Subcutaneous abdominal adipose tissue (tissue), 5 donors: Measurements from ENCODE around the gene ZFP64.

Experiments
- H3K27ac ChIP-seq: one replicate; pipeline ENCODE4 v1.7.0; 2013; ENCODE audit warnings: low read depth, mild to moderate bottlenecking, inconsistent platforms, low read length, moderate library complexity
- H3K27me3 ChIP-seq, 5 donors: one replicate each; pipeline ENCODE4 v1.7.0; 2013; ENCODE audit warnings: low read length in 5 of 5, inconsistent platforms in 1 of 5; ENCODE audit not compliant: control insufficient read depth in 5 of 5, insufficient read depth in 4 of 5
- H3K36me3 ChIP-seq, 5 donors: one replicate each; pipeline ENCODE4 v1.7.0; 2013; ENCODE audit warnings: low read length in 5 of 5; ENCODE audit not compliant: control insufficient read depth in 5 of 5, insufficient read depth in 5 of 5
- H3K4me1 ChIP-seq, 5 donors: one replicate each; pipeline ENCODE4 v1.7.0; 2013; ENCODE audit warnings: low read length in 5 of 5, mild to moderate bottlenecking in 3 of 5, moderate library complexity in 1 of 5; ENCODE audit not compliant: control insufficient read depth in 5 of 5, insufficient read depth in 5 of 5
- H3K4me3 ChIP-seq, 5 donors: one replicate each; pipeline ENCODE4 v1.7.0; 2013; ENCODE audit warnings: low read length in 5 of 5, low read depth in 1 of 5
- H3K9ac ChIP-seq, 5 donors: one replicate each; pipeline ENCODE4 v1.7.0; 2013; ENCODE audit warnings: low read length in 5 of 5, mild to moderate bottlenecking in 4 of 5, moderate library complexity in 3 of 5
- H3K9me3 ChIP-seq, 5 donors: one replicate each; pipeline ENCODE4 v1.7.0; 2013; ENCODE audit warnings: low read length in 5 of 5; ENCODE audit not compliant: control insufficient read depth in 5 of 5
- donor health status: healthy.
- donor health status: healthy.
- donor health status: healthy.
- donor health status: healthy.
- donor health status: healthy.

Gene ZFP64

GRCh38 chr20:52167232-52167840, 24.2 kb downstream of the ZFP64 start:
- no peaks in the 10 kb centered on the region for H3K27me3 ChIP-seq
- peaks cover 0 to 12% (median 6%) of the 10 kb centered on the region in 5 donors for H3K9me3 ChIP-seq
- H3K36me3 ChIP-seq, result peaks cover 28 to 51% (median 41%) of the 10 kb centered on the region in 5 donors
- no peak overlapping the region for H3K9ac ChIP-seq
- H3K4me3 ChIP-seq, result no peak overlapping the region
- no peak overlapping the region for H3K27ac ChIP-seq
- H3K4me1 ChIP-seq, result no peaks in the 10 kb centered on the region

GRCh38 chr20:52166150-52166549, 25.4 kb downstream of the ZFP64 start:
- Histone ChIP-seq H3K4me3 (no peak overlapping the region), H3K27ac (no peak overlapping the region), H3K9me3 (peaks cover 0 to 12% (median 6%) of the 10 kb centered on the region in 5 donors), H3K9ac (no peak overlapping the region), H3K36me3 (peaks cover 33 to 49% (median 38%) of the 10 kb centered on the region in 5 donors), H3K27me3 (no peaks in the 10 kb centered on the region), H3K4me1 (no peaks in the 10 kb centered on the region)

GRCh38 chr20:52160621-52161204, 30.9 kb downstream of the ZFP64 start:
- Histone ChIP-seq H3K27ac (no peak overlapping the region), H3K36me3 (peaks cover 43 to 78% (median 73%) of the 10 kb centered on the region in 5 donors), H3K27me3 (no peaks in the 10 kb centered on the region), H3K4me1 (no peaks in the 10 kb centered on the region), H3K4me3 (no peak overlapping the region), H3K9me3 (peaks cover 0 to 8% (median 3%) of the 10 kb centered on the region in 5 donors), H3K9ac (no peak overlapping the region)

- Histone ChIP-seq H3K27me3 (no peaks in the 10 kb centered on the region), H3K9me3 (peaks cover 0 to 4% (median 0%) of the 10 kb centered on the region in 5 donors), H3K4me1 (no peaks in the 10 kb centered on the region), H3K27ac (no peak overlapping the region), H3K9ac (no peak overlapping the region), H3K4me3 (no peak overlapping the region), H3K36me3 (peaks cover 39 to 72% (median 67%) of the 10 kb centered on the region in 5 donors)
These were observed 31.5 kb downstream of the ZFP64 start for GRCh38 chr20:52160049-52160570.

- H3K27me3 ChIP-seq, result no peaks in the 10 kb centered on the region
- no peak overlapping the region for H3K4me3 ChIP-seq
- no peak overlapping the region for H3K9ac ChIP-seq
- no peak overlapping the region for H3K27ac ChIP-seq
- H3K4me1 ChIP-seq, result no peaks in the 10 kb centered on the region
- H3K36me3 ChIP-seq, result peaks cover 17 to 60% (median 44%) of the 10 kb centered on the region in 5 donors
- H3K9me3 ChIP-seq, result peaks cover 0 to 4% (median 0%) of the 10 kb centered on the region in 5 donors
These were observed 37.0 kb downstream of the ZFP64 start for GRCh38 chr20:52154575-52154974.

- H3K36me3 ChIP-seq, result peaks cover 14 to 53% (median 37%) of the 10 kb centered on the region in 5 donors
- peaks cover 0 to 2% (median 0%) of the 10 kb centered on the region in 5 donors for H3K9me3 ChIP-seq
These were observed 37.7 kb downstream of the ZFP64 start for GRCh38 chr20:52153896-52154295.

GRCh38 chr20:52152921-52153320, 38.7 kb downstream of the ZFP64 start:
- H3K36me3 ChIP-seq, result peaks cover 12 to 44% (median 30%) of the 10 kb centered on the region in 5 donors
- H3K9ac ChIP-seq, result no peak overlapping the region
- no peak overlapping the region for H3K4me3 ChIP-seq
- no peaks in the 10 kb centered on the region for H3K27me3 ChIP-seq
- H3K9me3 ChIP-seq, result peaks cover 0 to 2% (median 0%) of the 10 kb centered on the region in 5 donors
- H3K4me1 ChIP-seq, result no peaks in the 10 kb centered on the region
- no peak overlapping the region for H3K27ac ChIP-seq

More at GRCh38 chr20:52153896-52154295, 37.7 kb downstream of the ZFP64 start:
- no peak overlapping the region for H3K4me3 ChIP-seq
- no peaks in the 10 kb centered on the region for H3K4me1 ChIP-seq
- no peaks in the 10 kb centered on the region for H3K27me3 ChIP-seq
- no peak overlapping the region for H3K27ac ChIP-seq
- no peak overlapping the region for H3K9ac ChIP-seq

- Histone ChIP-seq H3K27me3 (no peaks in the 10 kb centered on the region), H3K4me1 (no peaks in the 10 kb centered on the region), H3K27ac (no peak overlapping the region), H3K9me3 (peaks cover 0 to 2% (median 0%) of the 10 kb centered on the region in 5 donors), H3K9ac (no peak overlapping the region), H3K4me3 (no peak overlapping the region), H3K36me3 (peaks cover 10 to 43% (median 29%) of the 10 kb centered on the region in 5 donors)
These were observed 39.2 kb downstream of the ZFP64 start for GRCh38 chr20:52152416-52152815.

- Histone ChIP-seq H3K27ac (no peak overlapping the region), H3K9ac (no peak overlapping the region), H3K4me1 (no peaks in the 10 kb centered on the region), H3K36me3 (peaks cover 1 to 32% (median 18%) of the 10 kb centered on the region in 5 donors), H3K9me3 (no peaks in the 10 kb centered on the region), H3K27me3 (no peaks in the 10 kb centered on the region), H3K4me3 (no peak overlapping the region)
These were observed 40.9 kb downstream of the ZFP64 start for GRCh38 chr20:52150440-52151258.
